IPS DF 6.9 (cell line): ENCODE results near the gene MAPT.
"Not testable (repeated sequence)": the region's sequence is repeated elsewhere in the genome, so short reads cannot be mapped to it uniquely, and the experiment has no call there.

Source experiments
- DNase-seq: peaks from one replicate; pipeline ENCODE4 v3.0.0-alpha.2; 2013; ENCODE audit warnings: low read depth, low spot score
- H3K27ac ChIP-seq: one replicate; pipeline ENCODE4 v1.5.1; 2013; ENCODE audit warnings: low read length, control low read depth
- H3K27me3 ChIP-seq: 2 replicates; pipeline ENCODE4 v1.6.1; 2013; ENCODE audit warnings: mild to moderate bottlenecking, low read length; ENCODE audit not compliant: control insufficient read depth, insufficient read depth
- H3K36me3 ChIP-seq: 2 replicates; pipeline ENCODE4 v1.6.1; 2013; ENCODE audit warnings: low read length; ENCODE audit not compliant: control insufficient read depth, insufficient read depth
- H3K4me1 ChIP-seq: 2 replicates; pipeline ENCODE4 v1.6.1; 2013; ENCODE audit warnings: low read length; ENCODE audit not compliant: control insufficient read depth, insufficient read depth
- H3K4me3 ChIP-seq: 2 replicates; pipeline ENCODE4 v1.5.1; 2013; ENCODE audit warnings: mild to moderate bottlenecking, low read length
- H3K9me3 ChIP-seq: 2 replicates; pipeline ENCODE4 v1.6.1; 2013; ENCODE audit warnings: low read length, inconsistent platforms; ENCODE audit not compliant: control insufficient read depth, insufficient read depth
- WGBS: extraction: QIAGEN DNeasy Blood & Tissue Kit; methylation state at CpG from one replicate; pipeline ENCODE4 v1.1.7; 2013; ENCODE audit warnings: mixed read lengths, missing lambda C conversion rate; ENCODE audit not compliant: insufficient read length, insufficient coverage; 5-methylcytosine and 5-hydroxymethylcytosine counted together

MAPT gene

GRCh38 chr17:45862127-45862526, 32.2 kb upstream of the MAPT start:
- H3K4me1 ChIP-seq, DNase-seq, H3K4me3 ChIP-seq, H3K27ac ChIP-seq, H3K27me3 ChIP-seq, H3K36me3 ChIP-seq, H3K9me3 ChIP-seq: not testable (repeated sequence)
- no CpG with 5 or more reads among the region's 9 CpGs for WGBS

GRCh38 chr17:45863857-45864654, 30.3 kb upstream of the MAPT start:
- DNase-seq: no peak
- Histone ChIP-seq H3K4me1 (no peaks in the 10 kb centered on the region), H3K27me3 (no peaks in the 10 kb centered on the region), H3K27ac (no peak overlapping the region), H3K9me3 (no peaks in the 10 kb centered on the region), H3K4me3 (no peak overlapping the region), H3K36me3 (no peaks in the 10 kb centered on the region)
- WGBS: no CpG with 5 or more reads among the region's 6 CpGs

- H3K4me1 ChIP-seq: no peaks in the 10 kb centered on the region; the same call in 1 of the 2 replicates
- no peak for DNase-seq
- H3K36me3 ChIP-seq: no peaks in the 10 kb centered on the region
- no peak overlapping the region for H3K27ac ChIP-seq
- no peaks in the 10 kb centered on the region for H3K9me3 ChIP-seq
- H3K27me3 ChIP-seq: no peaks in the 10 kb centered on the region
- no peak overlapping the region for H3K4me3 ChIP-seq
- no CpG with 5 or more reads among the region's 6 CpGs for WGBS
Observed at GRCh38 chr17:45867171-45867570, 27.2 kb upstream of the MAPT start.

- no CpG with 5 or more reads among the region's 8 CpGs for WGBS
- DNase-seq: no peak
- Histone ChIP-seq H3K27ac (no peak overlapping the region), H3K27me3 (no peaks in the 10 kb centered on the region), H3K4me3 (no peak overlapping the region), H3K4me1 (no peaks in the 10 kb centered on the region; the same call in 1 of the 2 replicates), H3K36me3 (no peaks in the 10 kb centered on the region), H3K9me3 (no peaks in the 10 kb centered on the region)
Observed at GRCh38 chr17:45867702-45868101, 26.7 kb upstream of the MAPT start.

GRCh38 chr17:45868276-45868675, 26.1 kb upstream of the MAPT start:
- no peaks in the 10 kb centered on the region for H3K27me3 ChIP-seq

GRCh38 chr17:45869676-45870341, 24.5 kb upstream of the MAPT start:
- H3K27me3 ChIP-seq: no peaks in the 10 kb centered on the region
- H3K4me3 ChIP-seq: no peak overlapping the region
- no CpG with 5 or more reads among the region's 14 CpGs for WGBS
- H3K27ac ChIP-seq: no peak overlapping the region
- no peak for DNase-seq
- no peaks in the 10 kb centered on the region for H3K36me3 ChIP-seq
- no peaks in the 10 kb centered on the region for H3K9me3 ChIP-seq
- no peaks in the 10 kb centered on the region; the same call in 1 of the 2 replicates for H3K4me1 ChIP-seq

More at GRCh38 chr17:45868276-45868675, 26.1 kb upstream of the MAPT start:
- H3K27ac ChIP-seq: no peak overlapping the region
- H3K36me3 ChIP-seq: no peaks in the 10 kb centered on the region
- H3K9me3 ChIP-seq: no peaks in the 10 kb centered on the region
- no CpG with 5 or more reads among the region's 5 CpGs for WGBS
- DNase-seq: no peak
- H3K4me1 ChIP-seq: no peaks in the 10 kb centered on the region; the same call in 1 of the 2 replicates
- no peak overlapping the region for H3K4me3 ChIP-seq

- no peaks in the 10 kb centered on the region for H3K27me3 ChIP-seq
- no peaks in the 10 kb centered on the region; the same call in 1 of the 2 replicates for H3K4me1 ChIP-seq
- no peak overlapping the region for H3K27ac ChIP-seq
- H3K9me3 ChIP-seq: no peaks in the 10 kb centered on the region
- no peak for DNase-seq
- H3K4me3 ChIP-seq: no peak overlapping the region
- no CpG with 5 or more reads among the region's 4 CpGs for WGBS
- no peaks in the 10 kb centered on the region for H3K36me3 ChIP-seq
Observed at GRCh38 chr17:45870342-45870974, 23.9 kb upstream of the MAPT start.

GRCh38 chr17:45871718-45872117, 22.6 kb upstream of the MAPT start:
- Histone ChIP-seq H3K27ac (no peak overlapping the region), H3K4me3 (no peak overlapping the region), H3K4me1 (no peaks in the 10 kb centered on the region; the same call in 1 of the 2 replicates), H3K27me3 (no peaks in the 10 kb centered on the region), H3K9me3 (no peaks in the 10 kb centered on the region; the same call in 1 of the 2 replicates), H3K36me3 (no peaks in the 10 kb centered on the region)
- WGBS: no CpG with 5 or more reads among the region's 5 CpGs
- DNase-seq: no peak

- no CpG with 5 or more reads among the region's 6 CpGs for WGBS
- no peaks in the 10 kb centered on the region for H3K36me3 ChIP-seq
- no peak overlapping the region for H3K27ac ChIP-seq
- no peak for DNase-seq
- no peaks in the 10 kb centered on the region; the same call in 1 of the 2 replicates for H3K4me1 ChIP-seq
- no peak overlapping the region for H3K4me3 ChIP-seq
- no peaks in the 10 kb centered on the region; the same call in 1 of the 2 replicates for H3K9me3 ChIP-seq
- H3K27me3 ChIP-seq: no peaks in the 10 kb centered on the region
Observed at GRCh38 chr17:45873728-45874127, 20.6 kb upstream of the MAPT start.

- H3K27ac ChIP-seq: no peak overlapping the region
- DNase-seq: no peak
- H3K36me3 ChIP-seq: no peaks in the 10 kb centered on the region
- no CpG with 5 or more reads among the region's 3 CpGs for WGBS
- no peak overlapping the region for H3K4me3 ChIP-seq
- H3K4me1 ChIP-seq: no peaks in the 10 kb centered on the region; the same call in 1 of the 2 replicates
- no peaks in the 10 kb centered on the region for H3K27me3 ChIP-seq
- H3K9me3 ChIP-seq: no peaks in the 10 kb centered on the region; the same call in 1 of the 2 replicates
Observed at GRCh38 chr17:45874151-45874550, 20.2 kb upstream of the MAPT start.
